Tibial nerve (tissue), 4 donors: ENCODE data around the gene DENND5B. TPM values are rescaled to one million over a fixed set of nuclear protein-coding genes. Genes with fewer than 3 reads are reported as not detected.

ENCODE experiments used
- DNase-seq, 2 donors: peaks; one replicate each; pipeline ENCODE4 v3.0.0-alpha.2; 2019; ENCODE audit warnings: low spot score in 2 of 2
- H3K27ac ChIP-seq, 4 donors: fragments of 200-600 bp; sonication (generic) in 3 of 4; one replicate each; pipeline ENCODE4 v1.5.1; 2017 to 2019; ENCODE audit warnings: mild to moderate bottlenecking in 1 of 4
- H3K27me3 ChIP-seq, 2 donors: fragments of 200-600 bp; sonication (generic) in 1 of 2; one replicate each; pipeline versions ENCODE4 v1.5.1 to v1.6.0; 2017 to 2019
- H3K36me3 ChIP-seq, 3 donors: fragments of 200-600 bp; sonication (generic); one replicate each; pipeline ENCODE4 v1.5.1; 2018 to 2019
- H3K4me1 ChIP-seq, 4 donors: fragments of 200-600 bp; sonication (generic) in 3 of 4; one replicate each; pipeline ENCODE4 v1.5.1; 2017 to 2019
- H3K4me3 ChIP-seq, 4 donors: fragments of 200-600 bp; sonication (generic) in 3 of 4; one replicate each; pipeline ENCODE4 v1.5.1; 2017 to 2019; ENCODE audit warnings: mild to moderate bottlenecking in 1 of 4, moderate library complexity in 1 of 4
- H3K9me3 ChIP-seq, 4 donors: fragments of 200-600 bp; sonication (generic) in 3 of 4; one replicate each; pipeline ENCODE4 v1.5.1; 2017 to 2019
- EP300 ChIP-seq, 2 donors: sonication (generic); formaldehyde crosslinking; IDR thresholded peaks; one replicate each; pipeline ENCODE4 v1.6.1; 2017; ENCODE audit warnings: antibody characterized with exemption in 2 of 2, mild to moderate bottlenecking in 1 of 2
- POLR2A ChIP-seq, 2 donors: fragments of 450-650 bp; IDR thresholded peaks; one replicate each; pipeline ENCODE4 v1.6.1; 2017; ENCODE audit warnings: antibody characterized with exemption in 2 of 2, mild to moderate bottlenecking in 2 of 2, moderate library complexity in 2 of 2
- WGBS, 2 donors: methylation state at CpG; one replicate each; pipeline ENCODE4 v1.1.5; 2018; 5-methylcytosine and 5-hydroxymethylcytosine counted together
- total RNA-seq, 4 donors: library from RNA; depleted of rRNA; stranded (reverse); fragments of >200 nt; gene quantifications; one replicate each; pipeline ENCODE4 v1.1.0, GENCODE V29; 2016
- TF ChIP-seq, protein P1 (sequence below), 5 experiments: fragments of 200-600 bp in 3 of 5; fragments of 450-650 bp in 2 of 5; sonication (generic) in 3 of 5; IDR thresholded peaks; one replicate each; pipeline ENCODE4 v1.5.1; 2016 to 2019; ENCODE audit warnings: antibody characterized with exemption in 5 of 5, mild to moderate bottlenecking in 3 of 5, moderate library complexity in 2 of 5

DENND5B gene
- total RNA-seq, 4 donors from 2014 or later, result 22.6 to 55.7 (median 42.8) TPM

DNA sequence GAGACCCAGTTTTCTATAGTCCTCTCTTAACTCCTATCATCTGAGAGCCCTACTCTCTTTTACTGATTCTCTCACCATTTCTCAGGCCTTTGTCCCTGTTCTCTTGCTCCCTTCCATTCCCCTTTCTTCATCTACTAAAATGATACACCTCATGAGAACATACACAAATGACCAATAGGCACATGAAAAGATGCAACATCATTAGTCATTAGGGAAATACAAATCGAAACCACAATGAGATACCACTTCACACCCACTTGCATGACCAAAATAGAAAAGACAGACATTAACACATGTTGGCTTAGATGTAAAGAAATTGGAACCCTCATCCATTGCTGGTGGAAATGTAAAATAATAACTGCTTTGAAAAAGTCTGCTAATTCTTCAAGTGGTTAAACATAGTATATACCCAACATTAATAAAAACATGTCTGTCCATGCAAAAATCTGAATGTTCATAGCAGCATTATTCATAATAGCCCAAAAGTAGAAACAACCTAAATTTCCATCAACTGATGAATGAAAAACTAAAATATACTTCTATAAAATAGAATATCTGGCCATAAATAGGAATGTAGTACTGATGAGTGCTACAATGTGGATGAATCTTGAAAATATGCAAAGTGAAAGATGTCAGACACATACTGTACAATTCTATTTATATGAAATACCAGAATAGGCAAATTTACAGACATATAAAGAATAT, 66.0 kb downstream of the DENND5B start:
- H3K4me3 ChIP-seq, result no peak overlapping the region
- no peaks in the 10 kb centered on the region for H3K36me3 ChIP-seq
- TF ChIP-seq, protein P1, sequence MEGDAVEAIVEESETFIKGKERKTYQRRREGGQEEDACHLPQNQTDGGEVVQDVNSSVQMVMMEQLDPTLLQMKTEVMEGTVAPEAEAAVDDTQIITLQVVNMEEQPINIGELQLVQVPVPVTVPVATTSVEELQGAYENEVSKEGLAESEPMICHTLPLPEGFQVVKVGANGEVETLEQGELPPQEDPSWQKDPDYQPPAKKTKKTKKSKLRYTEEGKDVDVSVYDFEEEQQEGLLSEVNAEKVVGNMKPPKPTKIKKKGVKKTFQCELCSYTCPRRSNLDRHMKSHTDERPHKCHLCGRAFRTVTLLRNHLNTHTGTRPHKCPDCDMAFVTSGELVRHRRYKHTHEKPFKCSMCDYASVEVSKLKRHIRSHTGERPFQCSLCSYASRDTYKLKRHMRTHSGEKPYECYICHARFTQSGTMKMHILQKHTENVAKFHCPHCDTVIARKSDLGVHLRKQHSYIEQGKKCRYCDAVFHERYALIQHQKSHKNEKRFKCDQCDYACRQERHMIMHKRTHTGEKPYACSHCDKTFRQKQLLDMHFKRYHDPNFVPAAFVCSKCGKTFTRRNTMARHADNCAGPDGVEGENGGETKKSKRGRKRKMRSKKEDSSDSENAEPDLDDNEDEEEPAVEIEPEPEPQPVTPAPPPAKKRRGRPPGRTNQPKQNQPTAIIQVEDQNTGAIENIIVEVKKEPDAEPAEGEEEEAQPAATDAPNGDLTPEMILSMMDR (IDR thresholded peaks at IDR 0.05), result no peak
- TF ChIP-seq POLR2A (IDR thresholded peaks at IDR 0.05) (no peak), EP300 (IDR thresholded peaks at IDR 0.05) (no peak)
- no peak overlapping the region for H3K27ac ChIP-seq
- WGBS, 2 donors, result 57 to 59% methylated on average over 1 of the region's 1 CpG
- H3K27me3 ChIP-seq, result no peaks in the 10 kb centered on the region
- no peaks in the 10 kb centered on the region for H3K9me3 ChIP-seq
- H3K4me1 ChIP-seq, result peaks cover 0 to 18% (median 2%) of the 10 kb centered on the region in 4 donors
- DNase-seq, result no peak

DNA sequence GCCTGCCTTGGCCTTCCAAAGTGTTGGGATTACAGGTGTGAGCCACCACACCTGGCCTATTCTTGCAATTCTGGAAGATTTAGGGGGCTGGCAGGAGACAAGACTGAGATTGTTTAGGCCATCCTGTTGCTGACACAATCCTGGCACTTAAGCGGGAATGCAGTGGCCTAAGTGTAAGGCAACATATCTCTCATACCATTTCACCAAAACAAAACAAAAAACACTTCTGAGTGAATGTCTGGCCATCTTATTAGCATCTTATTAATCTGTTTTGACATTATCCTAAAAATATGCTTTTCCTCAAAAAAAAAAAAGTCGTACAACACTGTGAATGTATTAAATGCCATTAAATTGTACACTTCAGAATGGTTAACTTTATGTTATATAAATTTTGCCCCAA, 67.6 kb downstream of the DENND5B start:
- no peak for TF ChIP-seq EP300 (IDR thresholded peaks at IDR 0.05)
- TF ChIP-seq POLR2A (IDR thresholded peaks at IDR 0.05), result no peak
- TF ChIP-seq, protein P1 (IDR thresholded peaks at IDR 0.05), result no peak
- 92% methylated on average over 2 of the region's 2 CpGs for WGBS, 2 donors
- H3K4me1 ChIP-seq, result peaks cover 3 to 32% (median 12%) of the 10 kb centered on the region in 4 donors
- no peak overlapping the region for H3K27ac ChIP-seq
- H3K9me3 ChIP-seq, result no peaks in the 10 kb centered on the region
- DNase-seq, result no peak
- H3K4me3 ChIP-seq, result no peak overlapping the region
- no peaks in the 10 kb centered on the region for H3K27me3 ChIP-seq
- H3K36me3 ChIP-seq, result no peaks in the 10 kb centered on the region

DNA sequence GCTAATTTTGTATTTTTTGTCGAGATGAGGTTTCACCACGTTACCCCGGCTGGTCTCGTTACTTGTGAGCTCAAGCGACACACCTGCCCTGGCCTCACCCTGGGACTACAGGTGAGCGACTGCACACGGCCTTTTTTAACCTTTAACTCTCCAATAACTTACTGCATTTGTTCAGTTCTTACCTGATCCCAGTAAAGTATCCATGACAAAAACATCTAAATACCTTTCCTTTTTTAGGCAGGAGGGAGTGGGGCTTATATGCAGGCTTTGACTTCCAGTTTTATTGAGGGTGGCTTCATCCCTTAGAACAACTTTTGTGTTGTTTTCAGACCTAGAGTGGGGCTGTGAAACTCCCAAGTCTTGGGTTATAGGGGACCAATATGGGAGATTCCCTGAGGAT, 68.3 kb downstream of the DENND5B start:
- no peak for TF ChIP-seq EP300 (IDR thresholded peaks at IDR 0.05)
- no peak for TF ChIP-seq POLR2A (IDR thresholded peaks at IDR 0.05)
- TF ChIP-seq, protein P1 (IDR thresholded peaks at IDR 0.05), result no peak
- Histone ChIP-seq H3K36me3 (no peaks in the 10 kb centered on the region), H3K9me3 (no peaks in the 10 kb centered on the region), H3K27ac (no peak overlapping the region), H3K4me1 (peaks cover 3 to 39% (median 17%) of the 10 kb centered on the region in 4 donors), H3K4me3 (no peak overlapping the region), H3K27me3 (no peaks in the 10 kb centered on the region)
- 75 to 87% methylated on average over 7 of the region's 7 CpGs for WGBS, 2 donors
- DNase-seq, result no peak

DNA sequence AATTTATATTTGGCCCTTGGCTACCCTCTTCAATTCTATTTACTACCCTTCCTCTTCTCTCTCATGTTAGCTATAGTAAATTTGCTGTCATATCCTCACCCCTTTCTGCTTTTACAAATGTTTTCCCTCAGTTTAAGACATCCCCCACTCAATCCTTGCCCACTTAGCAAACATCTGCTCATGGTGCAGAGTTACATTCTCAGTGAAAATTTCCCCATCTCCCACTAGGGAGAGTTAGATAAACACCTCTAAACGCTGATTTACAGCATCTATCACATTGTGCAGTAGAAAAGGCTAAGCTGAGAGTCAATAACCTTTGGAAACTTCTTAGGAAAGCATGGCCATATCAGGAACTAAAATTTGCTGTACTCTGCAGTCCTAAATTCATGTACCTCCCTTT, 69.0 kb downstream of the DENND5B start:
- 34 to 41% methylated on average over 1 of the region's 1 CpG for WGBS, 2 donors
- no peak for TF ChIP-seq EP300 (IDR thresholded peaks at IDR 0.05)

DNA sequence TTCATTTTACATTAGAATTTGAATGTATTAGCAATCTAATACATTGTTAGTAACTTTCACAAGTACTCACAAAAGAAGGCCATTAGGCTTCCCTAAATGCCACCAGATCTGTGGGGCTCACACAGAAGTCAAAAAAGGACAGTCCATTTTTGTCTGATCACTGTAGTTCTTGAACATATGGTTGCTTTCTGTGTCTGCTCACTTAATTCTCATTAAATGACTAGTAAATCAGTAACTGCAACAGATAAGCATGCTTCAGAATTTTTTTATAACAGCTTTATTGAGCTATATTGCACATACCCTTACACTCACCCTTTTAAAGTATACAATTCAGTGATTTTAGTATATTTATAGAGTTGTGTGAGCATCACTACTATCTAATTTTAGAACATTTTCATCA, 71.4 kb downstream of the DENND5B start:
- no peak overlapping the region for H3K4me3 ChIP-seq
- H3K4me1 ChIP-seq, result peaks cover 3 to 38% (median 18%) of the 10 kb centered on the region in 4 donors
- DNase-seq, result no peak
- H3K36me3 ChIP-seq, result no peaks in the 10 kb centered on the region
- H3K9me3 ChIP-seq, result no peaks in the 10 kb centered on the region
- TF ChIP-seq, protein P1 (IDR thresholded peaks at IDR 0.05), result no peak
- no peak for TF ChIP-seq EP300 (IDR thresholded peaks at IDR 0.05)
- TF ChIP-seq POLR2A (IDR thresholded peaks at IDR 0.05), result no peak
- no peaks in the 10 kb centered on the region for H3K27me3 ChIP-seq
- H3K27ac ChIP-seq, result no peak overlapping the region

More for the DNA sequence above, 69.0 kb downstream of the DENND5B start:
- H3K27ac ChIP-seq, result no peak overlapping the region
- no peak overlapping the region for H3K4me3 ChIP-seq
- DNase-seq, result no peak
- H3K4me1 ChIP-seq, result peaks cover 3 to 45% (median 18%) of the 10 kb centered on the region in 4 donors
- no peaks in the 10 kb centered on the region for H3K27me3 ChIP-seq
- H3K36me3 ChIP-seq, result no peaks in the 10 kb centered on the region
- no peaks in the 10 kb centered on the region for H3K9me3 ChIP-seq
